ENCODE measurements around the gene PRKCE. TPM values are rescaled to one million over a fixed set of nuclear protein-coding genes. Genes with fewer than 3 reads are reported as not detected.
A peak's percentile ranks its signal among the peaks of the same experiment; 100 is the strongest.

Gene PRKCE
- total and polyA plus RNA-seq, 2 of the 8 experiments (the other 6 are each of a cell fraction or from before 2014, with no cell fraction given) = 0.54 to 2.1 TPM

DNA sequence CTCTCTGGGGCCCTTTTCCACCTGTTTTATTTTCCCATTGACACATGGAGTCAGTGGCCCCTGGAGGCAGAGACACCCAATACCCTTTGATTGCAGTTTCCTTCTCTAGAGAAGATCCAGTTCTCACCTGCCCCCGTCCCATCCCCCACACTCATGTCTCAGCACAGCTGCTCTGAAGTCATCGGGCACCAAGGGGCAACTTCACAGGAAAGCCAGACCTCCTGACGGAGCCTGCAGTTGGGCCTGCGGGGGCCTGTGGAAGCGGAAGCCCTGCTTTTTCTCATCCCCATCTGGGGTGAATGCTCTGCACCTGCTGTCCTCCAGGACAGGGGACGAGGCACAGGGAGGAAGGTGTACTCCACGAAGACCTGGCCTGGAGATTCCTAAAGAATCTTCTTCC lies 337.4 kb downstream of the PRKCE start:
- no peak overlapping the region for H2BK20ac ChIP-seq (ENCODE audit: low read length)
- H3K9me3 ChIP-seq (ENCODE audit: insufficient read depth in 2 of 2, low read depth in 1 of 2, low read length in 1 of 2) = no peaks in the 10 kb centered on the region
- H2AK5ac ChIP-seq (ENCODE audit: low read depth, low read length) = no peak overlapping the region
- H3K14ac ChIP-seq (ENCODE audit: insufficient read length) = no peak overlapping the region
- CTCF ChIA-PET (ENCODE audit: partially characterized antibody) = interaction anchor here (1.2 to 1.3 kb wide), 2 partner anchors 305 to 471 kb away, joined by 3 to 6 read pairs; no protein-coding TSS in a partner anchor
- no peak overlapping the region for H4K91ac ChIP-seq (replicated peaks; ENCODE audit: insufficient read length, low read length)
- H4K5ac ChIP-seq (ENCODE audit: insufficient read length, low read depth, low read length) = no peak overlapping the region
- no peak overlapping the region for H3K4me3 ChIP-seq (ENCODE audit: extremely low read depth in 1 of 4, insufficient read depth in 2 of 4, low read depth in 3 of 4, low read length in 4 of 4)
- no peak overlapping the region for H2BK15ac ChIP-seq (ENCODE audit: low read length)
- H3K79me2 ChIP-seq (ENCODE audit: control insufficient read depth in 1 of 2, insufficient read depth in 2 of 2, low read length in 2 of 2) = no peaks in the 10 kb centered on the region
- no peak overlapping the region for H2AFZ ChIP-seq (ENCODE audit: low read length)
- H3K56ac ChIP-seq (replicated peaks; ENCODE audit: insufficient read length, low read depth, low read length) = no peak overlapping the region
- H3K23me2 ChIP-seq (ENCODE audit: low read depth, low read length) = no peaks in the 10 kb centered on the region
- H2BK5ac ChIP-seq (ENCODE audit: low read depth, low read length) = no peak overlapping the region
- DNase-seq (ENCODE audit: low read depth in 1 of 2, low spot score in 2 of 2) = peak in 1 of 2 experiments; percentile 44
- H3K9ac ChIP-seq (replicated peaks in 1 of 4; ENCODE audit: extremely low read depth in 1 of 4, low read depth in 3 of 4, low read length in 3 of 4) = no peak overlapping the region
- H4K20me1 ChIP-seq (replicated peaks in 1 of 2; ENCODE audit: control insufficient read depth in 1 of 2, insufficient read depth in 2 of 2, low read length in 2 of 2) = no peaks in the 10 kb centered on the region
- no peak overlapping the region for H3K27ac ChIP-seq (ENCODE audit: low read depth, low read length)
- no peak overlapping the region for H2BK120ac ChIP-seq (replicated peaks; ENCODE audit: low read depth, low read length)
- no peaks in the 10 kb centered on the region; a peak in 2 of 7 replicates for H3K4me1 ChIP-seq (replicated peaks in 1 of 4; ENCODE audit: control insufficient read depth in 3 of 4, insufficient read depth in 4 of 4, low read length in 3 of 4)
- H3K4me2 ChIP-seq (ENCODE audit: insufficient read depth in 1 of 2, low read depth in 2 of 2, low read length in 2 of 2) = no peak overlapping the region
- WGBS, 2 experiments (ENCODE audit: extremely low coverage in 1 of 2, insufficient coverage in 1 of 2, insufficient read length in 1 of 2, insufficient replicate concordance in 2 of 2, low coverage in 1 of 2, low lambda C conversion rate in 2 of 2, missing lambda C conversion rate in 1 of 2) = 90% methylated on average over 7 of the region's 7 CpGs; no CpG with 5 or more reads in 1 of the 2 experiments
- H3K36me3 ChIP-seq (ENCODE audit: control insufficient read depth in 2 of 4, insufficient read depth in 4 of 4, low read length in 3 of 4) = no peaks in the 10 kb centered on the region
- no peak overlapping the region for H4K8ac ChIP-seq (ENCODE audit: extremely low read depth, insufficient read depth, low read length)
- no peak overlapping the region for H3K23ac ChIP-seq (ENCODE audit: insufficient read length)
- no peaks in the 10 kb centered on the region for H3K27me3 ChIP-seq (replicated peaks in 1 of 4; ENCODE audit: control insufficient read depth in 3 of 4, extremely low read depth in 1 of 4, insufficient read depth in 3 of 4, low read length in 3 of 4)
- H3K18ac ChIP-seq (ENCODE audit: extremely low read depth, low read length) = no peak overlapping the region
- no peak overlapping the region for H3K4ac ChIP-seq (replicated peaks; ENCODE audit: insufficient read length, low read depth, low read length)
- POLR2A ChIA-PET (ENCODE audit: partially characterized antibody) = no interaction called here
- no peaks in the 10 kb centered on the region for H3K79me1 ChIP-seq (ENCODE audit: low read depth, low read length)
- no peak for FAIRE-seq
- no peak overlapping the region for H2BK12ac ChIP-seq (ENCODE audit: low read depth, low read length)
- no peak for TF ChIP-seq SIRT6 (IDR thresholded peaks at IDR 0.05; ENCODE audit: low read length)
